ENCODE measurements around the gene RAB26.

DNA sequence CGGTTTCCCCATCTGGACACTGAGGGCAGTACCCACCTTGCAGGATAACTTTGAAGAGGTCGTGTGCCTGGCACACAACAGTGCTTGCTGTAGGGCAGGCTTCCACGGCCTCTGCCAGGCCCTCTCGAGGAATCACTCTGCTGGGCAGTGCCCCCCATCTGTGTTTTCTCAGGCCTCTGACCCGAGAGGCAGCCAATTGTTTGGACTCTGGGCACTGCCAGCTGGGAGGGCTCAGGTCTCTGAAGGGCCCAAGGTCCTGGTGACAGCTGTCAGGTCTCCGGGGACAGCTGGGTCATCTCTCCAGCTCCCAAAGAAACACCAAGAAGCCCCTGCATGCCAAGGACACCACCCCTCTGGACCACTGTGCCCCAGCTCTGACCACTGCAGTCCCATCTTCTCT is 1.0 kb upstream of the RAB26 start:
- TF ChIP-seq ARNTL (CRISPR knock-in tag; IDR thresholded peaks at IDR 0.05; ENCODE audit: borderline replicate concordance, low read depth) (no peak), RARB (CRISPR knock-in tag; IDR thresholded peaks at IDR 0.05) (no peak), ZC3H10 (CRISPR knock-in tag; IDR thresholded peaks at IDR 0.05) (no peak), PPARA (CRISPR knock-in tag; IDR thresholded peaks at IDR 0.05; ENCODE audit: borderline replicate concordance) (no peak), BACH2 (CRISPR knock-in tag; IDR thresholded peaks at IDR 0.05; ENCODE audit: borderline replicate concordance) (no peak), ZNF70 (CRISPR knock-in tag; IDR thresholded peaks at IDR 0.05) (no peak), ZNF8 (CRISPR knock-in tag; IDR thresholded peaks at IDR 0.05) (no peak), ZFP3 (CRISPR knock-in tag; IDR thresholded peaks at IDR 0.05) (no peak), ZFP30 (CRISPR knock-in tag; IDR thresholded peaks at IDR 0.05) (no peak), SNAI2 (CRISPR knock-in tag; IDR thresholded peaks at IDR 0.05) (no peak)
- TF ChIP-seq, protein P1, sequence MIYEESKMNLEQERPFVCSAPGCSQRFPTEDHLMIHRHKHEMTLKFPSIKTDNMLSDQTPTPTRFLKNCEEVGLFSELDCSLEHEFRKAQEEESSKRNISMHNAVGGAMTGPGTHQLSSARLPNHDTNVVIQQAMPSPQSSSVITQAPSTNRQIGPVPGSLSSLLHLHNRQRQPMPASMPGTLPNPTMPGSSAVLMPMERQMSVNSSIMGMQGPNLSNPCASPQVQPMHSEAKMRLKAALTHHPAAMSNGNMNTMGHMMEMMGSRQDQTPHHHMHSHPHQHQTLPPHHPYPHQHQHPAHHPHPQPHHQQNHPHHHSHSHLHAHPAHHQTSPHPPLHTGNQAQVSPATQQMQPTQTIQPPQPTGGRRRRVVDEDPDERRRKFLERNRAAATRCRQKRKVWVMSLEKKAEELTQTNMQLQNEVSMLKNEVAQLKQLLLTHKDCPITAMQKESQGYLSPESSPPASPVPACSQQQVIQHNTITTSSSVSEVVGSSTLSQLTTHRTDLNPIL (CRISPR knock-in tag; IDR thresholded peaks at IDR 0.05; ENCODE audit: low read depth), result no peak
- TF ChIP-seq, protein P2, sequence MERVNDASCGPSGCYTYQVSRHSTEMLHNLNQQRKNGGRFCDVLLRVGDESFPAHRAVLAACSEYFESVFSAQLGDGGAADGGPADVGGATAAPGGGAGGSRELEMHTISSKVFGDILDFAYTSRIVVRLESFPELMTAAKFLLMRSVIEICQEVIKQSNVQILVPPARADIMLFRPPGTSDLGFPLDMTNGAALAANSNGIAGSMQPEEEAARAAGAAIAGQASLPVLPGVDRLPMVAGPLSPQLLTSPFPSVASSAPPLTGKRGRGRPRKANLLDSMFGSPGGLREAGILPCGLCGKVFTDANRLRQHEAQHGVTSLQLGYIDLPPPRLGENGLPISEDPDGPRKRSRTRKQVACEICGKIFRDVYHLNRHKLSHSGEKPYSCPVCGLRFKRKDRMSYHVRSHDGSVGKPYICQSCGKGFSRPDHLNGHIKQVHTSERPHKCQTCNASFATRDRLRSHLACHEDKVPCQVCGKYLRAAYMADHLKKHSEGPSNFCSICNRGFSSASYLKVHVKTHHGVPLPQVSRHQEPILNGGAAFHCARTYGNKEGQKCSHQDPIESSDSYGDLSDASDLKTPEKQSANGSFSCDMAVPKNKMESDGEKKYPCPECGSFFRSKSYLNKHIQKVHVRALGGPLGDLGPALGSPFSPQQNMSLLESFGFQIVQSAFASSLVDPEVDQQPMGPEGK (CRISPR knock-in tag; IDR thresholded peaks at IDR 0.05; ENCODE audit: borderline replicate concordance), result no peak

All from SK-N-SH treated with all-trans-retinoic acid at 6 μM for 48 hours (cell line).